GM19025 (cell line): ENCODE measurements around the gene SIK2.

Experiments used
- ATAC-seq: cut with Tn5 transposase; IDR thresholded peaks from one replicate; pipeline ENCODE4 v1.9.1; 2021; ENCODE audit warnings: mild to moderate bottlenecking, low read depth, moderate library complexity; ENCODE audit not compliant: unreplicated experiment

The SIK2 gene

GRCh38 chr11:111726301-111726713 lies 124.1 kb downstream of the SIK2 start:
- ATAC-seq: no peak

GRCh38 chr11:111727431-111727830 lies 125.2 kb downstream of the SIK2 start:
- no peak for ATAC-seq

- no peak for ATAC-seq
Measured at GRCh38 chr11:111729071-111729830, 127.0 kb downstream of the SIK2 start.

GRCh38 chr11:111729831-111730311 lies 127.6 kb downstream of the SIK2 start:
- no peak for ATAC-seq

- ATAC-seq: no peak
Measured at GRCh38 chr11:111730871-111731591, 128.8 kb downstream of the SIK2 start.

- ATAC-seq: no peak
Measured at GRCh38 chr11:111731821-111732220, 129.6 kb downstream of the SIK2 start.

GRCh38 chr11:111733016-111733415 lies 130.8 kb downstream of the SIK2 start:
- no peak for ATAC-seq

- no peak for ATAC-seq
Measured at GRCh38 chr11:111733611-111734088, 131.4 kb downstream of the SIK2 start.

GRCh38 chr11:111734101-111734953 lies 132.1 kb downstream of the SIK2 start:
- no peak for ATAC-seq

GRCh38 chr11:111734954-111735261 lies 132.7 kb downstream of the SIK2 start:
- ATAC-seq: no peak

- ATAC-seq: no peak
Measured at GRCh38 chr11:111735262-111736116, 133.2 kb downstream of the SIK2 start.

GRCh38 chr11:111736181-111736590 lies 133.9 kb downstream of the SIK2 start:
- ATAC-seq: no peak

- no peak for ATAC-seq
Measured at GRCh38 chr11:111736621-111737443, 134.6 kb downstream of the SIK2 start.

- no peak for ATAC-seq
Measured at GRCh38 chr11:111737444-111738210, 135.4 kb downstream of the SIK2 start.

- ATAC-seq: no peak
Measured at GRCh38 chr11:111739299-111739698, 137.1 kb downstream of the SIK2 start.

- no peak for ATAC-seq
Measured at GRCh38 chr11:111741751-111742150, 139.5 kb downstream of the SIK2 start.

GRCh38 chr11:111743700-111744099 lies 141.5 kb downstream of the SIK2 start:
- no peak for ATAC-seq

GRCh38 chr11:111745719-111746504 lies 143.7 kb downstream of the SIK2 start:
- no peak for ATAC-seq
